Measurements from ENCODE around the gene SDHAF3.
"Not testable (repeated sequence)": the region's sequence is repeated elsewhere in the genome, so short reads cannot be mapped to it uniquely, and the experiment has no call there.

SDHAF3 gene

DNA sequence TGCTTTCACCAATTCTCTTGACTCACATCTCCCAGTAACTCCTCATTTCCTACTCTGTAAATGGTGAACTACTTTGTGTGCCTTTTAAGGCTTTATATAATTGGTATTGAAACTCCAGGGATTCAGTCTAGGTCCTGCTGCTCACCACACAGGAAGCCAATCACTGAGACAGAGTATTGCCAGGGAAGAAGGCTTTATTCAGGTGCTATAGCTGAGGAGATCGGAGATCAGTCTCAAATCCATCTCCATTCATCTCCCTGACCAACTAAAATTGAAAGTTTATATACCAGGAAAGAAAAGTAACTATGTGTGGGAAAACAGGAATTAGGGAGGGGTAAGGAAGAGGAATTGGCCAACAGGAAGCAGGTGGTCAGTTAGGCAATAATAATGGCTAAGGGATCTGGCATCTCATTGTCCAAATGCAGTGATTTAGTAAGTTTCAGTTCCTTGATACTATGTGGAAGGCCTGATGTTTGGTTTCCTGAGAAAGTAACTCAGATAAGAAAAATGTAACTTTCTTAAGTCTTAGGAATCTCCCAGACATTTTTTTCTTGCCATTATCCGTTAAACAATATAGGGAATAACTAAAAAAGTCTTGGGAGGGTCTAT, 10.2 kb upstream of the SDHAF3 start:
- no peak overlapping the region for H3K4me3 ChIP-seq (ENCODE audit: low read depth, low read length)
- TF ChIP-seq, protein P1, sequence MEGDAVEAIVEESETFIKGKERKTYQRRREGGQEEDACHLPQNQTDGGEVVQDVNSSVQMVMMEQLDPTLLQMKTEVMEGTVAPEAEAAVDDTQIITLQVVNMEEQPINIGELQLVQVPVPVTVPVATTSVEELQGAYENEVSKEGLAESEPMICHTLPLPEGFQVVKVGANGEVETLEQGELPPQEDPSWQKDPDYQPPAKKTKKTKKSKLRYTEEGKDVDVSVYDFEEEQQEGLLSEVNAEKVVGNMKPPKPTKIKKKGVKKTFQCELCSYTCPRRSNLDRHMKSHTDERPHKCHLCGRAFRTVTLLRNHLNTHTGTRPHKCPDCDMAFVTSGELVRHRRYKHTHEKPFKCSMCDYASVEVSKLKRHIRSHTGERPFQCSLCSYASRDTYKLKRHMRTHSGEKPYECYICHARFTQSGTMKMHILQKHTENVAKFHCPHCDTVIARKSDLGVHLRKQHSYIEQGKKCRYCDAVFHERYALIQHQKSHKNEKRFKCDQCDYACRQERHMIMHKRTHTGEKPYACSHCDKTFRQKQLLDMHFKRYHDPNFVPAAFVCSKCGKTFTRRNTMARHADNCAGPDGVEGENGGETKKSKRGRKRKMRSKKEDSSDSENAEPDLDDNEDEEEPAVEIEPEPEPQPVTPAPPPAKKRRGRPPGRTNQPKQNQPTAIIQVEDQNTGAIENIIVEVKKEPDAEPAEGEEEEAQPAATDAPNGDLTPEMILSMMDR (conservative IDR thresholded peaks at IDR 0.05; ENCODE audit: low read depth, low read length) = no peak
- no peak for DNase-seq (ENCODE audit: low read depth)

DNA sequence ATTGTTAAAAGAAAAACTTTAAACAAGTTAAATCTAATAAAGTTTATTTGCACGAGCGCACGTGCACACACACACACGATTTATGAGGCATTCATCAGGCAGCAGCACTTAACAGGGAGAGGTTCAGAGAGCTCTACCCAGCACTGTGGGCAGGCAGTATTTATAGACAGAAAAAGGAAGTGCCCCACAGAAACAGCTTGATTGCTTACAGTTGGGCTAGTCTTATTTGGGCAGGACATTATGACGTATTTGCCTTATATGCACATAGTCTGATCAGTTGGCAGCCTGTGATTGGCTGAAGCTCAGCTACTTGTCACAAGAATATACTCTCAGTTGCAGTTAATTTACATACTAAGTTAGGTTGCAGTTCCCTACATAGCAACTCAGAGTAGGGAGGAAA, 1.2 kb upstream of the SDHAF3 start:
- no peak overlapping the region for H3K4me3 ChIP-seq (ENCODE audit: low read depth, low read length)
- DNase-seq (ENCODE audit: low read depth) = no peak

DNA sequence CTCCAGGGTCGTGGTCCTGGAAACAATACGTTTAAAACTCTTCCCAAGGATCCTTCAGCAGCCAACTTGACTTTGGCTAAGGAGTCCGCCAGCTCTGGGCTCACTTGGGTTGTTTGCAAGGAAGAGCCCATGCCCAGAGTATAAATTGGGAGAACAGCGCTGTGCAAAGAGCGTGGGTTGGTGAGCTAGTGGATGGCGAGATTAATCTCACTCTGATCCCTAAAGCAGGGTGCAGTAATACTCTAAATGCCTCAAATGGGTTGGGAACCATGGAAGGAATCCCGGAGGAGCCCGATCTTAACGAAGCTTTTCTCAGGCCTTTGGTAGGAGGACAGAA, 495 bp upstream of the SDHAF3 start:
- peak overlapping the region; percentile 90 for H3K4me3 ChIP-seq (ENCODE audit: low read depth, low read length)
- no peak for DNase-seq (ENCODE audit: low read depth)
- TF ChIP-seq, protein P1 (conservative IDR thresholded peaks at IDR 0.05; ENCODE audit: low read depth, low read length) = no peak

More for the DNA sequence above, 1.2 kb upstream of the SDHAF3 start:
- TF ChIP-seq, protein P1 (conservative IDR thresholded peaks at IDR 0.05; ENCODE audit: low read depth, low read length) = no peak

DNA sequence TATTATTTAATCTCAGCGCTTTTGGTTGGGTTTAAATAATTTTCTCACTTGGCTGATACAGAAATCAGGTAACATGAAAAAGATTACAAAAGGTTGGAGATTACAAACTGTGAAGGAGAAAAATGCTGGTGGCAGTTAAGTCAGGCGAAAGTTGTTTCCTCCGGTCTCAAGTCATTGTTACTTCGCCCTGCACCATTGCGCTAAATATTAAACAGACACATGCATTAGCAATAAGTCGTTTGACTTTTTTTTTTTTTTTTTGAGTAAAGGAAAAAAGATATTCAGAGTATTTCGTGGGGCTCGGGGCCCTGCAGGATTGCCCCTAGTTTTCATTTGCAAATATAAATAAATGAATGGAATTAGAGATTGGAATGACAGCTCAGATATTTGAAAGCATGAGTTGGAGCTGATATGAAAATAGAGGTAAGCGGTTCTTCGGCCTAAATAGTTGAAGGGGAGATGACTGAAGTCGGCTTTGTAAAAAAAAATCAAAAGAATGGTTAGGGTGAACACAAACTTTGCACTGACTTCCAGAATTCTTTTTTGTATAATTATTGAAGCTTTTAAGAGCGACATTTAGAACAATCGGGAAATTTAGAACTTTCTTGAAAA, 914 bp downstream of the SDHAF3 start:
- TF ChIP-seq, protein P1 (conservative IDR thresholded peaks at IDR 0.05; ENCODE audit: low read depth, low read length) = no peak
- DNase-seq (ENCODE audit: low read depth) = no peak
- H3K4me3 ChIP-seq (ENCODE audit: low read depth, low read length) = peak overlapping the region; percentile 90

DNA sequence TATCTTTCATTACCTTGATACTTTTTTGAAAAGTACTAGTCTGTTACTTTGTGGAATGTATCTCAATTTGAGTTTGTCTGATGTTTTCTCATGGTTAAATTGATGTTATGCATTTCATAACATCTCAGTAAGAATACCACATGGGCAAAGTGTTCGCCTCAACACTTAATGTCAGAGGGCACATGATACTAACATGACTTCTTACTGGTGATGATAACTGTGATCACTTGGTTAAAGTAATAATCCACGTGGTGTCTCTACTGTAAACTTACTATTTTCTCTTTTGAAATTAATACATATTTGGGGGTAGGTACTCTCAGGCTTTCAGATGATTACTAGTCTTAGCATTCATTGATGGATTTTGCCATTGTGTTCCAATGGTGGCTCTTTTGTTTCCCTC, 2.2 kb downstream of the SDHAF3 start:
- DNase-seq (ENCODE audit: low read depth) = no peak
- TF ChIP-seq, protein P1 (conservative IDR thresholded peaks at IDR 0.05; ENCODE audit: low read depth, low read length) = no peak
- H3K4me3 ChIP-seq (ENCODE audit: low read depth, low read length) = no peak overlapping the region

DNA sequence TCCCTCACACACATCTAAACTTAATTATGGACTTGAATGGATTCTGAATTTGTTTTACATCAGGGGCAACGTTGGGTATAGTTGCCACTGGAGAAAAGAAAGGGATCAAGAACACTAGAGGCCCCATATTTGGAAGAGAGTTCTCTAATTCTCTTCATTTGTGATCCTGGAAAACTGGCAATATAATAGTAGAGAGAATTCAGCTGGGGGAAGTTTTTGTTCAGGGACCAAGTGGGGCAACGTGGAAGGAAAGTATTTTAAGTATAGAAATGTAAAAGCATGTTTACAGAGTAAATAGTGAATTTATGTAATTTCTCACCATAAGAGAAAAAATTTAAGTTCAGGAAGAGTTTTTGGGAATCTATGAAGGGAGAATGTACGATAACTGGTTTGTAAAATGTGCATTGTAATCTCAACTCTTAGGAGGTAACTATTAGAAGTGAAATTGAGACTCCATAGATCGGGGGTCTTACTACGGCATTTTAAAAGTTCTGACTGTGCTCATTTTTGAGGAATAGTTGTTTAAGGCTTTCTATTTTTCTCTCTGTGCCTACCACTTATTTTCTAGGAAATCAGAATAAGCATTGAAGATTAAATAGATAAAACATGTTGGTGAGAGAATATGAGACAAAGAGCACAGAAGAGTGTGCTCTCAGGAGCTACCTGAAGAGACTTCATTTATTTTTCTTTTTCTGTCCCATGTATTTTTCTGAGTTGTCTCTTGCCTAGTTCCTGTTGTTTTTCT, 3.4 kb downstream of the SDHAF3 start:
- TF ChIP-seq, protein P1 (conservative IDR thresholded peaks at IDR 0.05; ENCODE audit: low read depth, low read length) = no peak
- H3K4me3 ChIP-seq (ENCODE audit: low read depth, low read length) = no peak overlapping the region
- DNase-seq (ENCODE audit: low read depth) = no peak

DNA sequence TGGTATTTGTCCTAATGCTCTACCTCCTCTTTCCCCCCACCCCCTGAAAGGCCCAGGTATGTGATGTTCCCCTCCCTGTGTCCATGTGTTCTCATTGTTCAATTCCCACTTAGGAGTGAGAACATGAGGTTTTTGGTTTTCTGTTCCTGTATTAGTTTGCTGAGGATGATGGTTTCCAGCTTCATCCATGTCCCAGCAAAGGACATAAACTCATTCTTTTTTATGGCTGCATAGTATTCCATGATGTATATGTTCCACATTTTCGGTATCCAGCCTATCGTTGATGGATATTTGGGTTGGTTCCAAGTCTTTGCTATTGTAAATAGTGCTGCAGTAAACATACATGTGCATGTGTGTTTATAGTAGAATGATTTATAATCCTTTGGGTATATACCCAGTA, 5.6 kb downstream of the SDHAF3 start:
- not testable (repeated sequence) for H3K4me3 ChIP-seq (ENCODE audit: low read depth, low read length); DNase-seq (ENCODE audit: low read depth)
